T-cell (primary cell): ENCODE data around the gene STK39. TPM values are rescaled to one million over a fixed set of nuclear protein-coding genes. Genes with fewer than 3 reads are reported as not detected.
"Not testable (repeated sequence)": the region's sequence is repeated elsewhere in the genome, so short reads cannot be mapped to it uniquely, and the experiment has no call there.

Experiments used
- ATAC-seq, 4 experiments: fragments of 200-7000 bp in 3 of 4; fragments of 150-1000 bp in 1 of 4; cut with Tn5 transposase; replicated peaks in 1 of 4; 1 replicate in 3 of 4; 2 replicates in 1 of 4; pipeline ENCODE4 v1.10.0; 2021; ENCODE audit warnings: moderate library complexity in 3 of 4, mild to moderate bottlenecking in 2 of 4, moderate number of reproducible peaks in 1 of 4
- CTCF ChIA-PET, 2 donors: fragments of 300-600 bp; sonication (Branson Sonifier 250); formaldehyde crosslinking; loops; one replicate each; lab custom pipeline; 2022; ENCODE audit warnings: antibody characterized with exemption in 2 of 2; lab: Charles Lee
- POLR2A ChIA-PET, 2 donors: fragments of 300-600 bp; sonication (Branson Sonifier 250); formaldehyde crosslinking; loops; one replicate each; lab custom pipeline; 2022; ENCODE audit warnings: antibody characterized with exemption in 2 of 2; lab: Charles Lee
- DNase-seq, 35 experiments: peaks; one replicate each; pipeline versions ENCODE4 v3.0.0 to v3.0.0-alpha.2; 2013 to 2023
- H3K27ac ChIP-seq: one replicate; pipeline ENCODE4 v1.5.1; 2013; ENCODE audit warnings: low read length
- H3K27me3 ChIP-seq, 2 experiments: replicated peaks in 1 of 2; 1 replicate in 1 of 2; 2 replicates in 1 of 2; pipeline versions ENCODE4 v1.6.1 to v1.7.0; 2013; ENCODE audit warnings: low read length in 1 of 2, mixed read lengths in 1 of 2; ENCODE audit not compliant: control insufficient read depth in 2 of 2, insufficient read depth in 2 of 2; ENCODE audit errors: extremely low read depth in 1 of 2
- H3K36me3 ChIP-seq, 2 donors: 1 replicate in 1 of 2; 2 replicates in 1 of 2; pipeline versions ENCODE4 v1.6.1 to v1.7.0; 2013; ENCODE audit warnings: low read length in 1 of 2; ENCODE audit not compliant: control insufficient read depth in 2 of 2, insufficient read depth in 1 of 2; ENCODE audit errors: extremely low read depth in 1 of 2
- H3K4me1 ChIP-seq, 2 experiments: 1 replicate in 1 of 2; 2 replicates in 1 of 2; pipeline versions ENCODE4 v1.6.1 to v1.7.0; 2013; ENCODE audit warnings: low read length in 2 of 2, mixed read lengths in 1 of 2; ENCODE audit not compliant: insufficient read depth in 2 of 2, control insufficient read depth in 1 of 2; ENCODE audit errors: extremely low read depth in 1 of 2
- H3K4me3 ChIP-seq, 2 donors: 1 replicate in 1 of 2; 2 replicates in 1 of 2; pipeline versions ENCODE4 v1.5.1 to v1.7.0; 2013; ENCODE audit warnings: mild to moderate bottlenecking in 2 of 2, low read length in 1 of 2, moderate library complexity in 1 of 2; ENCODE audit not compliant: control insufficient read depth in 1 of 2; ENCODE audit errors: extremely low read depth in 1 of 2
- H3K9me3 ChIP-seq: 2 replicates; pipeline ENCODE4 v1.7.0; 2013
- H3K27ac Mint-ChIP-seq, 2 donors: one replicate each; pipeline ENCODE4 v1.8.0; 2020 to 2021; ENCODE audit warnings: mild to moderate bottlenecking in 2 of 2, mixed read lengths in 2 of 2
- H3K27me3 Mint-ChIP-seq, 2 donors: one replicate each; pipeline ENCODE4 v1.8.0; 2021 to 2022; ENCODE audit warnings: mixed read lengths in 2 of 2
- H3K36me3 Mint-ChIP-seq: one replicate; pipeline ENCODE4 v1.8.0; 2021; ENCODE audit warnings: mixed read lengths
- H3K4me1 Mint-ChIP-seq, 3 donors: one replicate each; pipeline ENCODE4 v1.8.0; 2020 to 2022; ENCODE audit warnings: mixed read lengths in 3 of 3, mild to moderate bottlenecking in 1 of 3
- H3K4me3 Mint-ChIP-seq, 3 donors: one replicate each; pipeline ENCODE4 v1.8.0; 2020 to 2022; ENCODE audit warnings: mild to moderate bottlenecking in 3 of 3, mixed read lengths in 3 of 3, moderate library complexity in 3 of 3
- H3K9me3 Mint-ChIP-seq, 3 donors: one replicate each; pipeline ENCODE4 v1.8.0; 2020 to 2022; ENCODE audit warnings: mixed read lengths in 3 of 3
- WGBS: methylation state at CpG from one replicate; pipeline ENCODE4 v1.1.5; 2013; ENCODE audit warnings: missing lambda C conversion rate; ENCODE audit not compliant: insufficient coverage; 5-methylcytosine and 5-hydroxymethylcytosine counted together
- total RNA-seq, 35 experiments: library from RNA in 6 of 35; stranded (reverse) in 6 of 35; fragments of 120-200 nt in 1 of 35; gene quantifications; one replicate each; pipeline versions ENCODE4 v1.2.1 to v1.2.4 and lab custom pipeline; 2013 to 2026

The STK39 gene
- total RNA-seq, 5 donors from 2014 or later (not counting 1 experiment from before 2014, with no cell fraction given) = 15.4 to 25.8 (median 21.0) TPM

DNA sequence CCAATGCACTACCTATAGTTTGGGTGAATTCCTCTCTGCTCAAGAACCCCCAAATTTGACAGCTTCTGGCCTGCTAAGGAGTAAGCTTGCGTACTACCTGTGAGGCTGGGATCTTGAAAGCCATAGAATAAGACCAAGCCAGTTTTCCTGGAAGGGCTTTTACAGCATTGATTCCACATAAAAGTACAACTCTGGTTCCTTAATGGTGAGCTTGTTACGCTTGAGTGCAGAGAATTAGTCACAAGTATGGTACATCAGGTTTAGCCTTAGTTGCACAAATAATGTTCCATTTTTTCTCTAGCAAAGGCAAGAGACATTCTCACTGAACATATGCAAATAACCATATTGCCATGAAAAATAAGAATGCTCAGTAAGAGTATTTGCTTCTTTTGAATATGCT is 39.1 kb upstream of the STK39 start:
- H3K4me3 Mint-ChIP-seq = no peak overlapping the region
- Histone ChIP-seq H3K4me1 (no peaks in the 10 kb centered on the region), H3K36me3 (no peaks in the 10 kb centered on the region), H3K27me3 (no peaks in the 10 kb centered on the region), H3K4me3 (no peak overlapping the region), H3K27ac (no peak overlapping the region), H3K9me3 (no peaks in the 10 kb centered on the region)
- ATAC-seq (no peak), DNase-seq (no peak)
- H3K27ac Mint-ChIP-seq = no peak overlapping the region
- peaks cover 4 to 6% of the 10 kb centered on the region in 2 donors for H3K27me3 Mint-ChIP-seq
- POLR2A ChIA-PET = no interaction called here
- no peaks in the 10 kb centered on the region for H3K4me1 Mint-ChIP-seq
- H3K36me3 Mint-ChIP-seq = no peaks in the 10 kb centered on the region
- no CpG with 5 or more reads among the region's 2 CpGs for WGBS
- CTCF ChIA-PET = no interaction called here
- H3K9me3 Mint-ChIP-seq = no peaks in the 10 kb centered on the region

DNA sequence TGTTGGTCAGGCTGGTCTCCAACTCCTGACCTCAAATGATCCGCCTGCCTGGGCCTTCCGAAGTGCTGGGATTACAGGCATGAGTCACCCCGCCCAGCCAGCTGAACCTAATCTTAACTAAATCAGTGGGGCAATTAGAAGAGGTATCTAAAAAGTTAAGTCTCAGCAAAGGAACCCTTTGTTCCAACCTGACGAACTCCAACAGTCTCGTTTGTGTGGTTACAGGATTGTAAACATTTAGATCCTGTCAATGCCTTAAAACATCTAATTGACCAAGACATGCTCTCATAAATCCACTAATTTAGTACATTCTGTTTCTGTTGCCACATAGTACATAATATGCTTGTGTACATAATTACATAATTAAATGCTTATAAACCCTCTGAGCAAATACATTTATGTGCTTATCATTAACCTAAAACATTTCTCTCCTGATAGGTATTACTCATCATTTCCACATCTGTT is 31.1 kb upstream of the STK39 start:
- DNase-seq = no peak
- Mint-ChIP-seq H3K4me3 (no peak overlapping the region), H3K9me3 (no peaks in the 10 kb centered on the region), H3K27me3 (peaks cover 8 to 10% of the 10 kb centered on the region in 2 donors), H3K4me1 (no peaks in the 10 kb centered on the region), H3K36me3 (no peaks in the 10 kb centered on the region), H3K27ac (no peak overlapping the region)
- WGBS = 40% methylated on average over 1 of the region's 5 CpGs
- Histone ChIP-seq H3K27ac (no peak overlapping the region), H3K9me3 (no peaks in the 10 kb centered on the region), H3K27me3 (no peaks in the 10 kb centered on the region), H3K4me1 (no peaks in the 10 kb centered on the region), H3K36me3 (no peaks in the 10 kb centered on the region), H3K4me3 (no peak overlapping the region)
- ATAC-seq = no peak
- CTCF ChIA-PET = interaction anchor here in 1 of 2 donors (0.5 kb wide), 1 partner anchor 1300 kb away, joined by 4 read pairs; no protein-coding TSS in a partner anchor
- POLR2A ChIA-PET = no interaction called here

DNA sequence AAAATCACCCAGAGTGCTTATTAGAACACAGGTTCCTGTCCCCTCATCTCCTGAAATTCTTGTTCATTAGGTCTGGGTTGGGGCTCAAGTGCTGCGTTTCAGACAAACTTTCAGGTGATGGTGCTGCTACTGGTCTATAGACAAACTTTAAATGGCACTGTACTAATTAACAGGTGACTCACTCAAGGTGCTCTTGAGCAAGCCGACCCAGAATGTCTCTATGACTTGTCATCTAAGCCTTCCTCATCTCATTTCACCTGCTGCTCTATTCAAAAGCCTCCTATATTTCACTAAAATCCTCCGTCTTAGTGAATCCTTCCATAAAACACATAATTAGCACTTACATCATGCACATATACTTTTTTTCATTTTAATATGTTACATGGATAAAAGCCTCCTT is 29.9 kb upstream of the STK39 start:
- Histone ChIP-seq H3K27me3 (no peaks in the 10 kb centered on the region), H3K27ac (no peak overlapping the region), H3K36me3 (no peaks in the 10 kb centered on the region), H3K4me1 (no peaks in the 10 kb centered on the region), H3K4me3 (no peak overlapping the region), H3K9me3 (no peaks in the 10 kb centered on the region)
- WGBS = 90% methylated on average over 1 of the region's 3 CpGs
- Mint-ChIP-seq H3K36me3 (no peaks in the 10 kb centered on the region), H3K4me3 (no peak overlapping the region), H3K27ac (no peak overlapping the region), H3K4me1 (no peaks in the 10 kb centered on the region), H3K9me3 (no peaks in the 10 kb centered on the region), H3K27me3 (peaks cover 7 to 8% of the 10 kb centered on the region in 2 donors)
- POLR2A ChIA-PET = interaction anchor here in 1 of 2 donors (0.6 kb wide), 1 partner anchor 307 kb away, joined by 10 read pairs; no protein-coding TSS in a partner anchor
- no peak for DNase-seq
- CTCF ChIA-PET = no interaction called here
- no peak for ATAC-seq

DNA sequence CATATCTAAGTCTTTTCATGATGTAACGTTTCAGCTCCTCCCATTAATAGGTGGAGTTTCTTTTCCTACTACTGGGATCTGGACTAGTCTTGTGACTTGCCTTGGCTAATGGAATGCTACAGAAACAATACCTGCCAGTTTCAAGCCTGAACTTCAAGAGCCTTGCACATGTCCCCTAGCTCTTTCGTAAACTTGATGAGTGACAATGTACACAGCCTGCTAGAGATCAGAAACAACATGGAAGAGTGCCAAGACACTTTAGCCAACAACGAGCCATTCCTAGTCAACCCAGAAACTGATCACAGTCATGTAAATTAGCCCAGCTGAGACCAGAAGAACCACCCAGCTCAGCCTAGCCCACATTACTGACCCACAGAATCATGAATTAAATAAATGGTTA is 24.8 kb upstream of the STK39 start:
- Mint-ChIP-seq H3K9me3 (no peaks in the 10 kb centered on the region), H3K36me3 (no peaks in the 10 kb centered on the region), H3K27me3 (no peaks in the 10 kb centered on the region), H3K4me1 (no peaks in the 10 kb centered on the region), H3K4me3 (no peak overlapping the region), H3K27ac (no peak overlapping the region)
- no peak overlapping the region for H3K4me3 ChIP-seq
- DNase-seq (no peak), ATAC-seq (no peak)
- CTCF ChIA-PET = no interaction called here
- H3K27me3 ChIP-seq = no peaks in the 10 kb centered on the region
- 100% methylated on average over 1 of the region's 3 CpGs for WGBS
- no peaks in the 10 kb centered on the region for H3K4me1 ChIP-seq
- H3K9me3 ChIP-seq = no peaks in the 10 kb centered on the region
- POLR2A ChIA-PET = no interaction called here
- H3K36me3 ChIP-seq = no peaks in the 10 kb centered on the region
- no peak overlapping the region for H3K27ac ChIP-seq

DNA sequence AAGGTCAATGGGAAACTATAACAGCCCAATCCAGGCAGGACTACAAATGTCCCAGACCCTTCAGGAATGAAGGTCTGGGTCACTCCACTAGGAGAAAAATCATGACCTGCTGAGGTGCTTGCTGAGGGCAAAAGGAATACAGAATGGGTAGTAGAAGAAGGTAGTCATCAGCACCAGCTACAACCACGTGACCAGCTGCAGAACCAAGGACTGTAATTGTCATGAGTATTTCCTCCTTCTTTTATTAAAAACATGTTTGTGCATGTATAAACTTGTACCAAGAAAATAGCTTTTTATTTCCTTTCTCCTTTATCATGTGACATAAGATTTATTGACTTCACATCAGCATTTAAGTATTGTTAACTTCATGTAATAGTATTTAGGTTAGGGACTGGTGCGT is 15.5 kb upstream of the STK39 start:
- H3K4me3 Mint-ChIP-seq, H3K4me1 Mint-ChIP-seq, H3K27ac Mint-ChIP-seq, ATAC-seq, POLR2A ChIA-PET, CTCF ChIA-PET, DNase-seq, H3K4me3 ChIP-seq, H3K27ac ChIP-seq, H3K27me3 ChIP-seq, H3K4me1 ChIP-seq, H3K36me3 ChIP-seq, H3K27me3 Mint-ChIP-seq, H3K9me3 ChIP-seq, H3K36me3 Mint-ChIP-seq: not testable (repeated sequence)
- 90% methylated on average over 2 of the region's 2 CpGs for WGBS
- H3K9me3 Mint-ChIP-seq = peaks cover 10 to 18% (median 15%) of the 10 kb centered on the region in 3 donors

DNA sequence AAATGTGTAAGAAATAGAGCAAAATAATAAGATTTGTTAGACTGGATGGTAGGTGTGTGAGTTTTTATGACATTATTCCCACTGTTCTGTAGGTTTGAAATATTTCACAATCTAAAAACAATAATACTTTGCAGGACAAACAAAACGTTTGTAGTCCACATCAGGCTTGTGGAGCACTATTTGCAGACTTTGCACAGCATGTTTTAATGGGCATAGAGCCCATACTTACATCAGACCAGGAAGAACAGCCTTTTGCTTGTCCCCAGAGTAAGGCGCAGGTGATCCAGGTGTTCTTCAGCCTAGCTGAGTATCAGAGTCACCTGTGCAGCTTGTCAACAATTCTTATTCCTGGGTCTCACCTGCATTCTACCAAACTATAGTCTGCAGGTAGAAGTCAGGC is 9.1 kb upstream of the STK39 start:
- ChIA-PET CTCF (no interaction called here), POLR2A (no interaction called here)
- H3K4me3 ChIP-seq = no peak overlapping the region
- H3K36me3 ChIP-seq = no peaks in the 10 kb centered on the region
- no peaks in the 10 kb centered on the region for H3K9me3 ChIP-seq
- DNase-seq (no peak), ATAC-seq (no peak)
- Mint-ChIP-seq H3K9me3 (peaks cover 10 to 18% (median 18%) of the 10 kb centered on the region in 3 donors), H3K27me3 (no peaks in the 10 kb centered on the region), H3K4me3 (no peak overlapping the region), H3K36me3 (peaks cover 7% of the 10 kb centered on the region), H3K4me1 (peaks cover 0 to 9% (median 0%) of the 10 kb centered on the region in 3 donors), H3K27ac (no peak overlapping the region)
- no peak overlapping the region for H3K27ac ChIP-seq
- 38% methylated on average over 1 of the region's 2 CpGs for WGBS
- H3K27me3 ChIP-seq = no peaks in the 10 kb centered on the region
- H3K4me1 ChIP-seq = peaks cover 2 to 6% of the 10 kb centered on the region in 2 experiments

DNA sequence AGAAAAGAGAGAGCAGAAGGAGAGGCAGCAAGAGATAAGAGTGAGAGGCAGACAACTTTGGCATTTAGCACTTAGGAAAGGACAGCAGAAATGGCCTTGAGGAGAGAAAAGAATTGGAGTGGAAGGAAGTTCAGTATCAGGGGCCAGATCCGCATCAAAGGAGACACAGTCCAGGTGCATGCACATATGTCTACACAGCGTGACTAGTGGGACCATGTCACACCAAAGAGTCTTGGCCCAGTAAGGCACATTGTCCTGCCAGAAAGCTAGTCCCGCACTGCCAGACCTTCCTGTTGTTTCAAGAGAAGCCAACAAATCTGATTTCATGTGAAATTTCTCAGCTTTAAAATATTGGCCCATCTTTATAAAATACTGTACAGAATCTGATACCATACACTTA is 8.5 kb upstream of the STK39 start:
- peaks cover 7% of the 10 kb centered on the region for H3K36me3 Mint-ChIP-seq
- DNase-seq = no peak
- H3K27me3 Mint-ChIP-seq = no peaks in the 10 kb centered on the region
- peaks cover 10 to 18% (median 18%) of the 10 kb centered on the region in 3 donors for H3K9me3 Mint-ChIP-seq
- peaks cover 0 to 9% (median 0%) of the 10 kb centered on the region in 3 donors for H3K4me1 Mint-ChIP-seq
- 100% methylated on average over 2 of the region's 3 CpGs for WGBS
- Histone ChIP-seq H3K36me3 (no peaks in the 10 kb centered on the region), H3K4me1 (peaks cover 2 to 6% of the 10 kb centered on the region in 2 experiments), H3K27ac (no peak overlapping the region), H3K9me3 (no peaks in the 10 kb centered on the region), H3K27me3 (no peaks in the 10 kb centered on the region), H3K4me3 (no peak overlapping the region)
- CTCF ChIA-PET = no interaction called here
- H3K4me3 Mint-ChIP-seq = no peak overlapping the region
- no peak for ATAC-seq
- no peak overlapping the region for H3K27ac Mint-ChIP-seq
- POLR2A ChIA-PET = no interaction called here
